Muscle layer of duodenum (tissue), 2 donors: Measurements from ENCODE around the gene EDN3.

Experiments
- H3K27ac ChIP-seq: one replicate; pipeline ENCODE4 v1.7.0; 2013; ENCODE audit warnings: mild to moderate bottlenecking, low read length
- H3K27me3 ChIP-seq: one replicate; pipeline ENCODE4 v1.7.0; 2013; ENCODE audit warnings: low read depth, mild to moderate bottlenecking, control low read depth, low read length
- H3K36me3 ChIP-seq, 2 donors: one replicate each; pipeline ENCODE4 v1.7.0; 2013; ENCODE audit warnings: low read length in 2 of 2, control low read depth in 1 of 2, mild to moderate bottlenecking in 1 of 2; ENCODE audit not compliant: insufficient read depth in 2 of 2, control insufficient read depth in 1 of 2
- H3K4me1 ChIP-seq, 2 donors: one replicate each; pipeline ENCODE4 v1.7.0; 2013; ENCODE audit warnings: low read length in 2 of 2, mild to moderate bottlenecking in 2 of 2, control low read depth in 1 of 2, moderate library complexity in 1 of 2; ENCODE audit not compliant: insufficient read depth in 2 of 2, control insufficient read depth in 1 of 2
- H3K4me3 ChIP-seq, 2 donors: one replicate each; pipeline ENCODE4 v1.7.0; 2013; ENCODE audit warnings: low read length in 2 of 2, low read depth in 1 of 2, mild to moderate bottlenecking in 1 of 2
- H3K9me3 ChIP-seq, 2 donors: one replicate each; pipeline ENCODE4 v1.7.0; 2013; ENCODE audit warnings: low read length in 2 of 2, control low read depth in 1 of 2, mild to moderate bottlenecking in 1 of 2; ENCODE audit not compliant: control insufficient read depth in 1 of 2
- donor health status: healthy.

The EDN3 gene

DNA sequence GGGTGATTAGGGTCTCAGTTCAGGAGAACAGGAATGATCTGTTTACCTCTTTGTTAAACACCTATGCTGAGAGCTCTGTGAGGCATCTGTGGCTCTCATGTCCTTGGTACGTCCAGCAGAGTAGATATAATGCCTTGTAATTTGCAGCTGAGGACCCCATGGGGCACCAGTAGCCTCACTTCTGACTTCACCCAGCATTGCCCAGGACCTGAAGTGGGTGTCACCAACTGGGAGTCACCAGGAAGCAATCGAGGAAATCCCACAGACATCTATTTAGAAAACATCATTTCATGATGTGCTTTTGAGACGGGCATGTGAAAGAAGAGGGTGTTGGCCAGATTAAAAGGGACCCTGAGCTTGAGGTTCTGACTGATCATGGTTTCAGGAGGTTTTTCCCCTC lies 8.8 kb downstream of the EDN3 start:
- H3K27me3 ChIP-seq: no peaks in the 10 kb centered on the region

GRCh38 chr20:59314997-59315396 lies 14.6 kb downstream of the EDN3 start:
- no peaks in the 10 kb centered on the region for H3K4me1 ChIP-seq
- no peak overlapping the region for H3K27ac ChIP-seq
- no peaks in the 10 kb centered on the region for H3K27me3 ChIP-seq
- no peaks in the 10 kb centered on the region for H3K36me3 ChIP-seq
- no peaks in the 10 kb centered on the region for H3K9me3 ChIP-seq
- no peak overlapping the region for H3K4me3 ChIP-seq

More for the DNA sequence above, 8.8 kb downstream of the EDN3 start:
- H3K4me3 ChIP-seq: no peak overlapping the region
- H3K4me1 ChIP-seq: no peaks in the 10 kb centered on the region
- no peaks in the 10 kb centered on the region for H3K36me3 ChIP-seq
- H3K9me3 ChIP-seq: no peaks in the 10 kb centered on the region
- no peak overlapping the region for H3K27ac ChIP-seq

DNA sequence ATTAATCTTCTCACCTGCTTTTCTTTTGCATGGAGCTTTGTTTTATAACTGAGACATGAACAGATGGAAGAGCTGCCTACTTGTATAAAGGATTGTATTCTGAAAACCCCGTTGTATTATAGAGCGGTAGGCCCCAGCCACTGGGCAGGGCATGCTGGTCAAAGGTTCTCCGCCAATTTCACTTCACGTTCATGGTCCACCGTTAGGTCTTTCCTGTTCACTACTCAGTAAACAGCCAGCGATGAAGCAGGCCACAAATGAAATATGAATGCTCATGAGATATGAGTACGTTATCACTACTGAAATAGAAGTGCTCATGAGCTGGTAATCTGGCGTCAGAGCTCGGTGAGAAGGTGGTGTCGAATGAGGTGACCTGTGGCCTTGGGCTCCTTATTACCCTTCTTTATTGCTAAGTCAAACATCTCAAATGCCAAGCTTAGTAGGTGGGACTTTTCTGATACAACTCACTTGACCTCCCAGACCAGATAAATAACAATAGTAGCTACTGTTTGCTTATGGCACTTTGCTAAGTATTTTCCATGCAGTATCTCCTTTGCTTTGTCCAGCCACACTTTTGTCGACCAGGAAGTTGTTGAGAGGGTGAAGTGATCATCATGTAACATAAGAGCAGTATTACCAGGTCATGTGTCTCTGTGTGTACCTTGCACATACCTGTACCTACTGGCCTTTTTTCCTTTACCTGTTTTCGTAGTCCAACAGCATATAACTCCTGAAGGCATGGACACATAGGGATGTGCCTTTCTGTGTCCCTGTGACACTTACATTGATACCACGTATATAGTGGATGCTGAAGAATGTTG lies 16.7 kb downstream of the EDN3 start:
- no peaks in the 10 kb centered on the region for H3K9me3 ChIP-seq
- H3K27ac ChIP-seq: no peak overlapping the region
- no peaks in the 10 kb centered on the region for H3K4me1 ChIP-seq
- H3K27me3 ChIP-seq: no peaks in the 10 kb centered on the region
- H3K36me3 ChIP-seq: no peaks in the 10 kb centered on the region
- H3K4me3 ChIP-seq: no peak overlapping the region

DNA sequence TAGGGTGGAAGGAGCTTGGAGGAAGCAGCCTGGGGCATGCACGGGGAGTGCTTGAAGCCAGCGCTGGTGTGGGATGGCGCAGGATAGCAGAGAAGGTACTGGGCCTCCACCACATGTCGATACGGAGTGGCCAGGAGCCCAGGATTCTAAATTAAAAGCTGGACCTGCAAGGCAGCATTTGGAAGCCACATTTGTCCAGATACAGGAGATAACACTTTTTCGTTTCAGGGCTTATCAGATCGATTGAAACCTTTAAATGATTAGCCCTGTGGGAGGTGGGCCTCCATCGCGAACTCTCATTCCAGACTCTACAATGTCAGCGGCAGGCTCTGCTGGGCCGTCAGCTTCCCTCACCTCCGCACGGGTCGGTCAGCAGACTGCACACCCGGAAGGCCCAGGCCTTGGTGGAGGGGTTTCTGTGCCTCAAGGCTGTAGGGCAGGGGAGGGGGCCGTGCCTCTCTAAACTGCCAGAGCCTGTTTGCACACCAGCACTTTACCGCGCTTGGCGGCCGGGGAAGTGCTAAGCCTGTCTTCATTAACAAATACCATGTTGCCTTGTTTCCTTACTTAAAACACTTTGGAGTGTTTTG lies 17.9 kb downstream of the EDN3 start:
- Histone ChIP-seq H3K27ac (no peak overlapping the region), H3K9me3 (no peaks in the 10 kb centered on the region), H3K4me3 (no peak overlapping the region), H3K27me3 (no peaks in the 10 kb centered on the region), H3K36me3 (no peaks in the 10 kb centered on the region), H3K4me1 (no peaks in the 10 kb centered on the region)

DNA sequence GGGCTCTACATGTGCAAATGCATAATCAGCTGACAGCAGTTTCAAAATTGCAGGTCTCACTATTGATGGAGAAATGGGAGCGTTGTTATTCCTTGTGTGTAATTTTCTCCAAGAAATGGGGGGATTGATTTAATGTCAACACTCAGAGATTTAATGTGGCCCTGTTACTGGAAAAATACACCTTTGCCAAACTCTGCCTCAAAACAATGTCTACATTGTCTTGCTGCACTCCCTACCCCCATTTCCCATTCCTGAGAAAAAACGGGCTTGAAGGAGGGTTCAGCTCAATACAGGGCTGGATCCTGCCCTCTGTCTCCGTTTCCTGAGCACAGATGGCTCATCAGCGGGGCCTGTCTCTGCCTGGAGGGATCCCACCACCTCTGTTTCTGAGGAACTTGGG lies 18.4 kb downstream of the EDN3 start:
- Histone ChIP-seq H3K27me3 (no peaks in the 10 kb centered on the region), H3K36me3 (no peaks in the 10 kb centered on the region), H3K9me3 (no peaks in the 10 kb centered on the region), H3K4me3 (no peak overlapping the region), H3K27ac (no peak overlapping the region), H3K4me1 (no peaks in the 10 kb centered on the region)

GRCh38 chr20:59320426-59320825 lies 20.0 kb downstream of the EDN3 start:
- H3K9me3 ChIP-seq: no peaks in the 10 kb centered on the region
- no peaks in the 10 kb centered on the region for H3K27me3 ChIP-seq
- H3K36me3 ChIP-seq: no peaks in the 10 kb centered on the region
- no peak overlapping the region for H3K4me3 ChIP-seq
- no peak overlapping the region for H3K27ac ChIP-seq
- no peaks in the 10 kb centered on the region for H3K4me1 ChIP-seq

DNA sequence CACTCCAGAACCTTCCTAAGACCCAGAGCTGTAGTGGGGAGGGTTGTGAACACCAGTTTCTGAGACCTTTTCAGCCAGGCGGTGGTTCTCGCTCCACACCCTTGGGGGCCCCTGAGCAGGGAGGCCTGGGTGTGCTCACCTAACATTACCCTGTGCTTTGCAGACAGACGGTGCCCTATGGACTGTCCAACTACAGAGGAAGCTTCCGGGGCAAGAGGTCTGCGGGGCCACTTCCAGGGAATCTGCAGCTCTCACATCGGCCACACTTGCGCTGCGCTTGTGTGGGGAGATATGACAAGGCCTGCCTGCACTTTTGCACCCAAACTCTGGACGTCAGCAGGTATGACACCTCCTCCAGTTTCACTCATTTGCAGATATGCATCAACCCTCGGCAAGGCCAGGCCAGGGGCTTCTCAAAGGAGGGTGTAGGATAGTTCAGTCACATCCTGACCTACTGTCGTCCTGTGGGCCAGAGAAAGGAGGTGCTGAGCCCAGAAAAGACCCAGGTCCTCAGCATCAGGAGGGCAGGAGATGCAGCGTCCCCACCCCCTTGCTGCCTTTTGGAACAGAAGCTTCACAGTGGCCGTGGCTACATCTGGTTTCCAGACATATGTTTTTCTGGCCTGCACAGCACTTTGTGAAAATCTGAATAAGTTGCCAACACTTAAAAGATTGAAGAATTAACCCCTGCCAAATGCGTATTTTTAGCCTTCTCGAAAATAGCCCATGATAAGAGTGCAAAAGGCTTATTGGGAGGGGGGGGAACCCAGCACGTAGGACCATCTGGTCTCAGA lies 20.6 kb downstream of the EDN3 start:
- no peak overlapping the region for H3K4me3 ChIP-seq
- H3K9me3 ChIP-seq: no peaks in the 10 kb centered on the region
- no peaks in the 10 kb centered on the region for H3K4me1 ChIP-seq
- no peaks in the 10 kb centered on the region for H3K27me3 ChIP-seq
- no peak overlapping the region for H3K27ac ChIP-seq
- H3K36me3 ChIP-seq: no peaks in the 10 kb centered on the region

DNA sequence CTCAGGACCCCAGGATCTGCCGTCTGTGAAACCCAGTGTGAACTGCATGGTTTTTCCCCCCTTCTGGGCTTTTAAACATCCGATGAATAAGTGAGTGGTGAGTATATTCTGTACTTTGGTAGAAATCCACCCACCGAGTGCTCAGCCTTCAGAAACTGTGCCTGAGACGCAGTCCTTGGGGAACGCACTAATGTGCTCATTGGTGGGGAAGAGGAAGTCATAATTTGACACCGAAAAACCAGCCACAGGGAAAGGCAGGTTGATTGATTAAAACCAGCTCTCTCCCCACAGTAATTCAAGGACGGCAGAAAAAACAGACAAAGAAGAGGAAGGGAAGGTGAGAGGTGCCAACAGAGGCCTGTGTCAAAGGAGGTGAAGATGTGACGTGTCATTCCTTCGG lies 21.7 kb downstream of the EDN3 start:
- H3K36me3 ChIP-seq: no peaks in the 10 kb centered on the region
- no peak overlapping the region for H3K27ac ChIP-seq
- H3K4me1 ChIP-seq: no peaks in the 10 kb centered on the region
- H3K9me3 ChIP-seq: no peaks in the 10 kb centered on the region
- no peaks in the 10 kb centered on the region for H3K27me3 ChIP-seq
- H3K4me3 ChIP-seq: no peak overlapping the region

DNA sequence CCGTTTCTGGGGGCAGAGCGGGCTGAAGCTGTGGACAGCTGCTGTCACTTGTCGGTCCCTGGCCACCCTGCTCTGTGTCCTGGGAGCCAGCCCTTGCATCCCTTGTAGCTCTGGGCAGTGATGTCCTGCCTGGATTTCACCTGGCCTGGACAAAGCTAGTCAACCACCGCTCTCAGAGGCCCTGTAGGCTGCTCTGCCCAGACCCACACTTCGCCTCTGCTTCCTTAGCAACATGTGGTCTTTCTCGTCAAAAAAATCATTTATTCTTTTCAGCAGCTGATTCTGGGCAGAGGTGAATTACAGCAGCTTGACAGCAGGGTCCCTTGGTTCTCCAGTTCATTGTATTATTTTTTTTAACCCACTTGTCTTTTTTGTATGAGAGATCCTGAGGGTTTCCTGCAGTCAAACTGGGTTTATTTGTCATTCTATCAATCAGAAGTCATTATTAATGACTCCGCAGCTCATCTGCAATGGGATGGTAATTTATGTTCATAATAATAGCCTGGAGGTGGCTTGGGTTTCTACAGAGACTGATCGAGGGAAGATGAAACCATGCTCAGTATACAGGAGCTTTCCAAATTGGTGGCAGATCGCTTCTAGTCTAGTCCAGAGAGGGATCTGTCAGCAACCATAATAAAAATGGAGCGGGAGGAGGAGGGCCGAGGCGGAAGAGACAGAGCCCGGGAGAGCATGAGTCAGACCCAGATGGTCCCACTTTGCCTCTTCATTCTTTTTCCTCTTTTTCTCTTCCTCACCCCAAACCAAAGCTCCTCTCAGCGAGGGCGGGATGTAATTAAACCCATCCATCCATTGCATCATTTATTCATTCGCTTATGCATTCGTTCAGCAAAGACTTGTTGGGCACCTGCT lies 22.4 kb downstream of the EDN3 start:
- no peaks in the 10 kb centered on the region for H3K36me3 ChIP-seq
- no peaks in the 10 kb centered on the region for H3K27me3 ChIP-seq
- no peaks in the 10 kb centered on the region for H3K4me1 ChIP-seq
- no peak overlapping the region for H3K27ac ChIP-seq
- no peaks in the 10 kb centered on the region for H3K9me3 ChIP-seq
- no peak overlapping the region for H3K4me3 ChIP-seq

GRCh38 chr20:59323731-59324130 lies 23.3 kb downstream of the EDN3 start:
- H3K36me3 ChIP-seq: no peaks in the 10 kb centered on the region
- no peaks in the 10 kb centered on the region for H3K4me1 ChIP-seq
- H3K27ac ChIP-seq: no peak overlapping the region
- H3K4me3 ChIP-seq: no peak overlapping the region
- H3K9me3 ChIP-seq: no peaks in the 10 kb centered on the region
- no peaks in the 10 kb centered on the region for H3K27me3 ChIP-seq
